ENCODE data around the gene CMIP.
"Not testable (repeated sequence)": the region's sequence is repeated elsewhere in the genome, so short reads cannot be mapped to it uniquely, and the experiment has no call there.

CMIP gene

DNA sequence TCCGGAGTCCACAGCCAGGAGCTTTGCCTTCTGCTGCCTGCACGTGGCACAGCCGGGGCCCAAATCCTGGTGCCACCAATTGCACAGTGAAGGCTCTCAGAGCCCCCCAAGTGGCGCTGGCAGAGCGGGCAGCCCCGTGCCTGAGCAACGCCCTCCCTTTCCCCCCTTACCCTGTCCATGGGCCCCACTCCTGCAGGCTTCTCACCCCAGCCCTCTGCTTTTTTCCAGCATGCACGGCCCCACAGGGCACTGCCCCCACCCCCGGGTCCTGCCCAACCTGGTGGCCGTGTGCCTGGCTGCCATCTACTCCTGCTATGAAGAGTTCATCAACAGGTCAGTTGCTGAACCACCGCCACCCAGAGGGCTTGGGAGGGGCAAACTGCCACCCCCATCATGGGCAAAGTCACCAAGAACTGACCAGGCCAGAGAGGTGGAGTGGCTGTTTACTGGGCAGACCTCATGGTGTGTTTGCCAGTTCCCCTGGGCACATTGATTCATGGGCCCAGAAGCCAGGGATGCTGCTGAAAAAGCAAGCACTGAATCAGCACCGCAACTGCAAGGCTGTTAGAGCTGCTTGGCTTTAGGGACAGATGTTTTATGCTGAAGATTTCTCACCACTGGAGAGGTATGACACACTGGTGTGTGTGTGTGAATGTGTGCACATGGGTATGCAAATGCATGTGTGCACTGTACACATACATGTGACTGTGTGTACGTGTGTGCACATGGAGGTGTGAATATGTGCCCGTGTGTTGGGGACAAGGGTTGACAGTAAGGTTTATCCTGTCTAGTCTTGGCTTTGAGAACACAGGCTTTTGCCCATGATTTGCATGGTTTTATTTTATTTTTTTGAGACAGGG, 227.4 kb downstream of the CMIP start:
- no peak for DNase-seq

DNA sequence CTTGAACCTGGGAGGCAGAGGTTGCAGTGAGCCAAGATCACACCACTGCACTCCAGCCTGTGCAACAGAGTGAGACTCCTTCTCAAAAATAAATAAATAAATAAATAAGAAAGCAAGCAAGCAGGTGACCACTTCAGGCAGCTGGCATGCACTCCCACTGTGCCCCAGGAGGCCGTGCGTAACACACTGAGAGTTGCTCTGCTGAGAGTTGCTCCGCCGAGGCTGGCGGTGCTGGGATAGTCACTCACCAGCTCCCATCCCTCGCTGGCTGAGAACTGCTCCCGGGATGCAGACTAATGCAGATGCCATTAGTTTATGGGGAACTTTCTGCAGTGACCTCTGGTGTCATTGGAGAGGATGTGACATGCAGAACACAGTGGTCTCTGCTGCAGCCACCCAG, 228.8 kb downstream of the CMIP start:
- DNase-seq: no peak

DNA sequence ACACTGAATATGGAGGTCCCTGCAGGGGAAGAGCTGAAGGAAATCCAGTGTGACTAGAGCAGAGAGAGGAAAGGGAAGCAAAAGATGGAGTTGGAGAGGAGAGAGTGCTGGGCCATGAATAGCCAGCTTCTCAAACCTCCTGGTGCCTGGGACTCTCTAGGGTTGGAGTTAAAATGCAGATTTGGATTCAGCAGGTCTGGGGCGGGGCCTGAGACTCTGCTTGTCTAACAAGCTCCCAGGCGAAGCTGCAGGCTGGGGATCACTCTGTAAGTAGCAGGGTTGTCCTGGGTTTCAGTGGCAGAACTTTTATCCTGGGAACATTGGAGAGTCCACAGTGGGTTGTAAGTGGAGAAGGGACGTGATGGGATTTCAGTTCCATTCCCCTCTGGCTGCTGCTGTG, 231.1 kb downstream of the CMIP start:
- no peak for DNase-seq

- DNase-seq: no peak
These were observed 231.7 kb downstream of the CMIP start for GRCh38 chr16:81676066-81676882.

DNA sequence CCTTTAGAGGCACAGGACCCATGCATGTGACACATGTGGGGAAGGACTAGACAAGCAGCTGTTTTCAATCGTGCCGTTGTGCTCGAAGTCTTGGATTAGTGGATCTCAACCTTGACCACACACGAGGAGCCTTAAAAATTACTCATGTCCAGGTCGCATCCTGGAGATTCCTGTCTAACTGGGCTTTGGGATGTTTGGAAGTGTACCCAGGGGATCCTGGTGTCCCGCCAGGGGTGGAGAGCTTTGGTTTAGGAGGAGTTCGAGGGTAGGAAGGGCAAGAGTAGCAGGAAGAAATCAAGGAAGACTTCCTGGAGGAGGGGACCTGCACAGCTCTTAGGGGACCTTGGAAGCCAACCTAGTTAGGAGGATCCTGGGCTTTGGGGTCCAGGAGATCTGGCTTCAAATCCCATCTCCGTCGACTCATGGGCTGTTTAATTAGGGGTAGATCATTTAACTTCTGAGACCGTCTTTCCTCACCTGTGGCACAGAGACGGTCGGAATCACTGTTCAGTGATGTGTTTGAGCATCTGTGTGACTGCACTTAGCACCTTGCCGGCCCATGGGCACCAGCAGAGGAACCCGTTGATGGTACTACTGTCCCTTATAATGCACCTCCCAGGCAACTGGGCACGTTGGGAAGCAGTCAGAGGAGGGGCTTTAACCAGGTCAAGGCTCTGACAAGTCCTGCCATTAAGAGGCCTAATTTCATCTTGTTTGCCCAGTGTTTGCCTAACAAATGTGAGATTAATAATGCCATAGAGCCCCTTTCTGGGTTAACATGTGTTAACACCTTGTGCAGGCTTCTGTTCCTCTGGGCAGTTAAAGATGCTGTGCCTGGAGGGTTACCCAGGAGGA, 232.5 kb downstream of the CMIP start:
- DNase-seq: no peak

DNA sequence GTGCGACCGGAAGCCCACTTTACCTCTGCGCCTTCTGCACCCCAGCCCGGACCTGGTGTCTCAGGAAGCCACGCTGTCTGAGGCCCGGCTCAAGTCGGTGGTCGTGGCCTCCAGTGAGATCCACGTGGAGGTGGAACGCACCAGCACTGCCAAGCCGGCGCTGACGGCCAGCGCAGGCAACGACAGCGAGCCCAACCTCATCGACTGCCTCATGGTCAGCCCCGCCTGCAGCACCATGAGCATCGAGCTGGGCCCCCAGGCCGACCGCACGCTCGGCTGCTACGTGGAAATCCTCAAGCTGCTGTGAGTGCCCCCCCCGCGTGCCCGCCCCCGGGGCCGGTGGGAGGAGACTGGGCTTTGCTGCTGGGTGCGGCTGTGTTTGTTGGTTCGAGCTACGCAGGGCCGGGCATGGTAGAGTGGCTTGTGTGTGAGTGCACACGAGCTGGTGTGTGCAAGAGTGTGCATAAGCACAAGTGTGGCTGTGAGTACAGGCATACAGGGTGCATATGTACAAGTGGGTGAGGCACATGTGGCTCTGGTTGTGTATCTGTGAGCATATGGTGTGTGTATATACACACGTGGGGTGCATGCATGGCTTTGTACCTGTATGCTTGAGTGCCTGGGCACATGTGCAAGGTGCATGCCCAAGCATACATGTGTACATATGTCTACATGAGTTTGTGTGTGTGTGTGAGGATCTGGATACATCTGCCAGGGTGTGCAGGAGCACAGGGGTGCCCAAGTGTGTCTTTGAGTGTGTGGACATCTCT, 233.9 kb downstream of the CMIP start:
- DNase-seq: no peak

DNA sequence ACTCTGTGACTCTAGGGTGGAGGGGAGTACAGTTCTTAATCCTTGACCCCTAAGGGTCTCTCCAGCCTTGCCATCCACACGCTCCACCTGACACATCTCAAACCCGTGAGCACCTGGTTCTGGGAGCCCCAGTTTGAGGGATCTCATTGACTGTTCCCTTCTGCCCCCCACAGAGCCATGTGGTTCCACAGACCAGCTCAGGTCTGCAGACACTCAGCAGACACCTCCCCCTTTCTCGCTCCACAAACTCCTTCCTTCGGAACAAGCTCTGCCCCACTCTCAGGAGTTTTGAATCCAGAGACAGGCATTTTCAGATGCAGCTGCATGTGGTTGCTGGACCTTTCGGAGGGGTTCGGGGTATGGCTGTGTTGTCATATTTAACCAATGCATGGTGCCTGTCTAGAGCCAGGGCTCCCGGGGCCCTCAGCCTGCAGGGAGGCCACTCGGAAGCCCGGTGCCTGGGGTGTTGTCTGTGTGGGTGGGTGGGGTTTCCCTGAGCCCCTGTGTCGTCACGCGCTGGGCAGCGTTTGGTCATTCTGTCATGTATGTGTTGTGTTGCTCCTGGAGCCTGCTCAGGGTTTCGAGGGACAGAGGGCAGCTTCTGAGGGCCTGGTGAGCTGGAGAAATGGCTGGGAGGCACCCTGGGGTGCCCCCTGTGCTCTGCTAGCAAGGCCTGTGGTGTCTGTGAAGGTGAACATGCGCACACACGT, 235.3 kb downstream of the CMIP start:
- DNase-seq: no peak

DNA sequence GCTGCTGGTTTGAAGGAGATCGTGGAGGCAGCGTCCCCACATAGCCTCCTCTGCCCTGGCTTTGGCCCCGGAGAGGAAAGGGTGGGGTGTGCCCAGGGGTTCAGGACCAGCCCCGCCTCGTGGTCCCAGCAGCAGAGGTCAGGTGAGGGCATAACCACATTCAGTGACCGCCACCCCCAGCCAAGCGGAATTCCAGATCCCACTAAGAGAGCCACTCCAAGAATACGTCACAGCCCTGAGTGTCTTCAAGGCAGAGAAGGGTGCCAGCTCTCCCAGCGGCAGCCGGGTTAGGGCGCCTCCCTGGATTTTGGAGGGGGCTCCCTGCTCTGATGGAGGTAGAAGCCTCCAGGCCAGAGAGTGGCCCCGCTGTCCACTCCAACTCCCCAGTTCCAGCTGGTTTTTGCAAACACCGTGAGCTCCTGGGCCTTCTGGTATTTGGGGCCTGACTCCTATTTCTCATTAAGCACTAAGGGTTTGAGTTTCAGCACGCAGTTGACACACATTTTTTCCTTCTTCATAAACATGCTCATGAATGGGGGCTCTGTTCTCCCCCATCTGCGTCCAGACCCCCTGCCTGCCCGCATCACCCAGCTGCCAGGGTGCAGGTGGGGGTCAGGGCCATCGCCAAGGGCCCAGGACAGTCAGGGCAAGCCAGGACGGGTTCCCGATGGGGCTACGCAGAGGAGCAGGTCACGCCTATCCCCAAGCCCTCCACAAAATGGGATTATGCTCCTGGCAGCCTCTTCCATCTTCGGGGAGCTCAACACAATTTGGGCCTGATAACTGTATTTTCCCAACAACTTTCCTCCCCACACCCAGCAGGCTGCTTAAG, 236.1 kb downstream of the CMIP start:
- no peak for DNase-seq

GRCh38 chr16:81681311-81681710, 236.7 kb downstream of the CMIP start:
- DNase-seq: no peak

- DNase-seq: no peak
These were observed 239.7 kb downstream of the CMIP start for GRCh38 chr16:81684242-81684837.

DNA sequence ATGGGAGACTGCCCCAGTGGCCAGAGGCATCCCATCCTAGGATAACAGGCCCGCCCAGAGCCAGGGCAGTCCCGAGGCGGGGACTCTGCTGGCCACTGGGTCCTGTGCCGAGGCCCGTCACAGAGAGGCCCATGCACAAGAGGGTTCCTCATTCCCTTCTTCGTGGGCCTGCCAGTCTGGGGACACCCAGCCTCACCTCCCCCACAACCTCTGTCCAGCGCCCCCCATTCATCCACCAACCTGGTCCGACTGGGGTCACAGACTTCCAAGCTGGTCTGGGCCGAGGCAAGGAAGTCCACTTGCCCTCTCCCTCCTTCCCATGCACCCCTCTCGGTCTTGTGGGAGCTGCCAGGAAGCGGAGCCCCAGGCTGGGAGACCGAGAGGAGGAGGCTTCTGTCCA, 240.3 kb downstream of the CMIP start:
- no peak for DNase-seq

DNA sequence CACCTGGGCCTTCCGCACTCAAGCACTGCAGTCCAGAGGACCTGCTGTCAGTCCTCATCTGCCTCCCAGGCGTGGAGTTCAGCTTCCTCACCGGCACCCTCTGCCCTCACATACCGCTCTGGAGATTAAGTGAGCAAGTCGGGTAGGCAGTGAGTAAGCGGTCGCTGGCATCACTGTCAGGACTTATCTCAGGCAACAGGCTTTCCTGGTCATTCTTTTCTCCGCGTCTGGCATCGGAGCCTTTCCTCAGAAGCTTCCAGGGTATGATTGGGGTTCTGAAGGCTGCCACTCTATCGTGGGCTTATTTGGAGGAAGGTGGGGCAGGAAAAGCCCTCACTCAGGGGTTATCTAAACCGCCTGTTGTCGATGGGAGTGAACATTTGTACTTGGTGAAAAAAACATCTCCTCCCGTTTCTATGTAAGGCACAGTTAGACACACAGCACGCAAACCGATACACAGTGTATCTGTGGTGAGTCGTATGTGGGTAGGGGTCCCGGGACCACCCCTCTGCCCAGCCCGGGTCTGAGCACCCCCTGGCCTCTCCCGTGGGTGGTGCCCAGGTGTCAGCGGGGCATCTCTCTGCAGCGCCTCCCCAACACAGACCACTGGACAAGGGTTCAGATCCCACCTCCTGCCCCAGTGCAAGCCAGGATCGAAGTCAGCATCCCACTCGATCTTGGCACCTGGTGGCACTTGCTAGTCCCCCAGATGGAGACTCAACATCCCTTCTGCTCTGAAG, 242.0 kb downstream of the CMIP start:
- DNase-seq: peak; percentile 78

DNA sequence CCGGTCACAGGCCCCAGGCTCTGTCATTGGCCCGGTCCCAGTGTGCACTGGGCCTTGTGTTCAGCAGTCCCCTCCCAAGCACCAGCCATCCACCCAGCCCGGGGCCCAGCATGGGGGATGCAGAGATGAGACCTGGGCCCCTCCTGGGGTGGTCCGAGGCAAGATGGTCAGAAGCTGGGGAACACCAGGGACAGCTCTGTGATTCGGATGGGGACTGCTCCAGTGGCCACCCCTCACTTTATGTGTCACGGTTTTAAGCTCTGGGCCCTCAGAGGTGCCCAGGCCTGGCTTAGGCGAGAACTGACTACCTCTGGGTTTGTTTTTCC, 242.5 kb downstream of the CMIP start:
- no peak for DNase-seq

- DNase-seq: no peak
These were observed 243.6 kb downstream of the CMIP start for GRCh38 chr16:81688182-81688581.

- not testable (repeated sequence) for DNase-seq
These were observed 244.2 kb downstream of the CMIP start for GRCh38 chr16:81688839-81689238.

GRCh38 chr16:81692021-81692420, 247.4 kb downstream of the CMIP start:
- no peak for DNase-seq

DNA sequence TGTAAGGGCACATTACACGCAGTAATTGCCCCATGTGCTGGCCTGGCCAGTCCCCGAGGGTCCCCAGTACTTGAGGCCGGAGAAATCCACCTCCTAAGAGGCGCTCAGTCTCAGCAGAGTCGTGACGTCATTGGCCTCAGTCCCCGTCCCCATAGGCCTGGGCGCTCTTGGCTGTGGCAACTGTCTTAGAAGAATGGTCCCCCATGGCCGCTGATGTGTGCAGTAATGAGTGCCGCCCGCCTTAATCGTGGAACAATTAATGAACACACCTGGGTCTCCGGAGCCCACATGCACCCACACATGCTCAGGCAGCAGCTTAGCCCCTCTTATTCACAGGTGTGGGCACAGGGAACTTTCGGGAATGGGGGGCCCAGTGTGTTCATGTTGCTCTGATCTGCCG, 248.0 kb downstream of the CMIP start:
- DNase-seq: no peak

- no peak for DNase-seq
These were observed 248.6 kb downstream of the CMIP start for GRCh38 chr16:81693041-81693743.

- DNase-seq: no peak
These were observed 249.2 kb downstream of the CMIP start for GRCh38 chr16:81693744-81694303.

Measured in OCI-M1 (cell line).